GM12878 (cell line): ENCODE measurements around the gene GNA14. TPM values are rescaled to one million over a fixed set of nuclear protein-coding genes. Genes with fewer than 3 reads are reported as not detected.

Experiments used
- ATAC-seq: fragments of 200-7000 bp; cut with Tn5 transposase; 3 replicates; pipeline ENCODE4 v1.9.1; 2020; ENCODE audit warnings: mild to moderate bottlenecking, moderate library complexity
- BruUV-seq: library from RNA; stranded (reverse); fragments of 400-500 nt; replicated peaks from 2 replicates; lab custom pipeline; 2021; lab: Mats Ljungman, UMichigan
- CTCF ChIA-PET: fragments of 300-600 bp; sonication (Branson Sonifier 250); formaldehyde crosslinking; extraction: SDS; loops from one replicate; lab custom pipeline; 2021; ENCODE audit warnings: inconsistent platforms; lab: Yijun Ruan, JAX
- POLR2A ChIA-PET: fragments of 350-600 bp; formaldehyde crosslinking; extraction: SDS; loops from one replicate; lab custom pipeline; 2021; ENCODE audit warnings: inconsistent platforms; lab: Charles Lee
- RAD21 ChIA-PET: fragments of 300-600 bp; sonication (Branson Sonifier 250); formaldehyde crosslinking; loops from one replicate; lab custom pipeline; 2023; ENCODE audit warnings: antibody characterized with exemption; ENCODE audit not compliant: unreplicated experiment; lab: Charles Lee
- SMC1A ChIA-PET: fragments of 300-600 bp; sonication (Branson Sonifier 250); formaldehyde crosslinking; loops from one replicate; lab custom pipeline; 2023; ENCODE audit not compliant: unreplicated experiment, uncharacterized antibody; lab: Charles Lee
- DNase-seq: peaks from one replicate; pipeline ENCODE4 v3.0.0-alpha.2; 2011; ENCODE audit warnings: low read depth, low spot score
- FAIRE-seq: peaks from 3 replicates; lab custom pipeline; 2011; peaks lifted over from hg19 to GRCh38; lab: Jason Lieb, UNC
- H2AFZ ChIP-seq: 2 replicates; pipeline ENCODE4 v1.6.0; 2011; ENCODE audit warnings: low read depth, low read length, control low read depth; ENCODE audit not compliant: control insufficient read depth
- H3K27ac ChIP-seq: 2 replicates; pipeline ENCODE4 v1.5.1; 2011; ENCODE audit warnings: control low read depth; ENCODE audit not compliant: control insufficient read depth, insufficient read depth
- H3K27me3 ChIP-seq, 2 experiments: replicated peaks in 1 of 2; 2 replicates each; pipeline versions ENCODE4 v1.6.0 to v1.6.1; 2011; ENCODE audit warnings: low read length in 1 of 2; ENCODE audit not compliant: control insufficient read depth in 2 of 2, insufficient read depth in 2 of 2
- H3K36me3 ChIP-seq, 2 experiments: 2 replicates each; pipeline ENCODE4 v1.5.1; 2011; ENCODE audit warnings: low read length in 1 of 2; ENCODE audit not compliant: control insufficient read depth in 2 of 2, insufficient read depth in 2 of 2
- H3K4me1 ChIP-seq: 2 replicates; pipeline ENCODE4 v1.6.1; 2011; ENCODE audit warnings: mild to moderate bottlenecking, low read length, moderate library complexity, mixed read lengths; ENCODE audit not compliant: control insufficient read depth, insufficient read depth
- H3K4me2 ChIP-seq: 2 replicates; pipeline ENCODE4 v1.6.0; 2011; ENCODE audit warnings: control low read depth; ENCODE audit not compliant: control insufficient read depth, insufficient read depth
- H3K4me3 ChIP-seq: fragments of 200-600 bp; sonication (generic); 2 replicates; pipeline ENCODE4 v1.5.1; 2016
- H3K79me2 ChIP-seq: 2 replicates; pipeline ENCODE4 v1.6.0; 2011; ENCODE audit warnings: low read length; ENCODE audit not compliant: control insufficient read depth, insufficient read depth
- H3K9ac ChIP-seq: 2 replicates; pipeline ENCODE4 v1.8.0; 2011; ENCODE audit warnings: low read length, control low read depth, mixed read lengths; ENCODE audit not compliant: control insufficient read depth, insufficient read depth
- H3K9me3 ChIP-seq: replicated peaks from 3 replicates; pipeline ENCODE4 v1.5.1; 2011; ENCODE audit warnings: mild to moderate bottlenecking, low read length; ENCODE audit not compliant: control insufficient read depth, insufficient read depth
- H4K20me1 ChIP-seq: 2 replicates; pipeline ENCODE4 v1.6.0; 2011; ENCODE audit not compliant: control insufficient read depth, insufficient read depth
- CBX5 ChIP-seq: sonication (generic); IDR thresholded peaks from 2 replicates; pipeline ENCODE4 v1.6.1; 2016; ENCODE audit warnings: low read depth, moderate library complexity, mild to moderate bottlenecking, inconsistent platforms
- CREB1 ChIP-seq: IDR thresholded peaks from 2 replicates; pipeline ENCODE4 v1.6.1; 2012; ENCODE audit warnings: low read depth, mild to moderate bottlenecking, inconsistent platforms
- E4F1 ChIP-seq: fragments of 450-650 bp; IDR thresholded peaks from 2 replicates; pipeline ENCODE4 v1.6.1; 2018; ENCODE audit warnings: borderline replicate concordance, mild to moderate bottlenecking; ENCODE audit not compliant: partially characterized antibody
- EZH2 ChIP-seq: IDR thresholded peaks from 2 replicates; pipeline ENCODE4 v1.6.1; 2012; ENCODE audit warnings: low read depth, mild to moderate bottlenecking, control low read depth, inconsistent platforms, low read length, borderline replicate concordance; ENCODE audit not compliant: control insufficient read depth
- KDM1A ChIP-seq: fragments of 200-600 bp; sonication (generic); IDR thresholded peaks from 2 replicates; pipeline ENCODE4 v1.6.1; 2016; ENCODE audit warnings: borderline replicate concordance
- PML ChIP-seq: IDR thresholded peaks from 2 replicates; pipeline ENCODE4 v1.6.1; 2012; ENCODE audit warnings: low read length, inconsistent platforms
- RUNX3 ChIP-seq: IDR thresholded peaks from 2 replicates; pipeline ENCODE4 v1.6.1; 2012; ENCODE audit warnings: low read length, inconsistent platforms
- SREBF2 ChIP-seq: IDR thresholded peaks from 2 replicates; pipeline ENCODE4 v1.6.1; 2012; ENCODE audit warnings: mild to moderate bottlenecking, low read length
- ZNF217 ChIP-seq: fragments of 450-650 bp; IDR thresholded peaks from 2 replicates; pipeline ENCODE4 v1.6.1; 2017; ENCODE audit warnings: antibody characterized with exemption, mild to moderate bottlenecking
- WGBS: methylation state at CpG from one replicate; pipeline ENCODE4 v1.1.6; 2016; ENCODE audit warnings: low lambda C conversion rate; ENCODE audit not compliant: insufficient replicate concordance, insufficient coverage; ENCODE audit errors: missing lambda C conversion rate; 5-methylcytosine and 5-hydroxymethylcytosine counted together
- in situ Hi-C: fragments of 300-500 bp; cut with MboI; formaldehyde crosslinking; loops from 9 replicates; pipeline ENCODE4 v1.14.3; 2018; ENCODE audit warnings: mixed read lengths
- intact Hi-C: fragments of 100-400 bp; cut with micrococcal nuclease; formaldehyde crosslinking; loops from one replicate; pipeline ENCODE4 v1.14.2; 2022; ENCODE audit not compliant: unreplicated experiment
- polyA plus RNA-seq, 11 experiments: library from polyadenylated mRNA; depleted of rRNA in 4 of 11; unstranded in 6 of 11; stranded (reverse) in 5 of 11; fragments of >200 nt; fragmentation: Nextera tagmentation in 4 of 11; fragmentation: Illumina TruSeq in 1 of 11; extraction: Ambion mirVana in 4 of 11; extraction: Trizol in 1 of 11; gene quantifications; 1 replicate in 1 of 11; 2 replicates in 10 of 11; pipeline versions ENCODE4 v1.2.1 to v1.2.3, GENCODE V29; 2011 to 2016; ENCODE audit warnings: inconsistent platforms in 2 of 11, missing spikeins in 2 of 11, low read depth in 1 of 11
- total RNA-seq, 4 experiments: library from RNA; depleted of rRNA in 3 of 4; stranded (reverse); fragments of >200 nt in 3 of 4; fragmentation: Illumina TruSeq in 1 of 4; extraction: Trizol in 1 of 4; gene quantifications; 2 replicates each; pipeline versions ENCODE4 v1.2.1 to v1.2.3, GENCODE V29; 2013 to 2021

Gene GNA14
- total and polyA plus RNA-seq, 10 of the 15 experiments (the other 5 are each of a cell fraction or from before 2014, with no cell fraction given) = 0.17 TPM; not detected in 9

GRCh38 chr9:77486968-77487367, 161.2 kb downstream of the GNA14 start:
- no peak for TF ChIP-seq PML
- no peak for TF ChIP-seq SREBF2
- TF ChIP-seq EZH2 = no peak
- TF ChIP-seq CBX5 = no peak
- TF ChIP-seq ZNF217 = no peak
- no peak for TF ChIP-seq CREB1
- TF ChIP-seq KDM1A = no peak
- Histone ChIP-seq H3K4me1 (no peaks in the 10 kb centered on the region), H3K4me2 (no peak overlapping the region), H3K27me3 (no peaks in the 10 kb centered on the region), H3K4me3 (no peak overlapping the region), H3K36me3 (no peaks in the 10 kb centered on the region), H4K20me1 (no peaks in the 10 kb centered on the region), H3K79me2 (no peaks in the 10 kb centered on the region), H3K9me3 (no peaks in the 10 kb centered on the region), H2AFZ (no peak overlapping the region), H3K9ac (no peak overlapping the region), H3K27ac (no peak overlapping the region)
- in situ Hi-C loops = no loop called here
- ChIA-PET CTCF (interaction anchor here (0.7 to 6.0 kb wide), 4 partner anchors 11 to 54 kb away, joined by 3 to 49 read pairs (median 4); no protein-coding TSS in a partner anchor), RAD21 (interaction anchor here (1.2 to 2.1 kb wide), 3 partner anchors 29 to 320 kb away, joined by 5 to 6 read pairs (median 5); no protein-coding TSS in a partner anchor), POLR2A (no interaction called here), SMC1A (interaction anchor here (0.6 to 3.2 kb wide), 4 partner anchors 11 to 973 kb away, joined by 3 to 14 read pairs (median 8); no protein-coding TSS in a partner anchor)
- ATAC-seq = no peak
- intact Hi-C loops = no loop called here
- WGBS = 0% methylated on average over 1 of the region's 1 CpG
- FAIRE-seq = no peak
- no TSS peak for BruUV-seq
- DNase-seq = no peak

GRCh38 chr9:77486463-77486862, 161.7 kb downstream of the GNA14 start:
- ChIA-PET POLR2A (no interaction called here), RAD21 (interaction anchor here (1.2 to 1.6 kb wide), 2 partner anchors 29 to 53 kb away, joined by 5 read pairs; no protein-coding TSS in a partner anchor), SMC1A (interaction anchor here (0.6 to 3.2 kb wide), 5 partner anchors 27 to 973 kb away, joined by 3 to 12 read pairs (median 3); no protein-coding TSS in a partner anchor), CTCF (interaction anchor here (0.8 to 6.0 kb wide), 3 partner anchors 13 to 29 kb away, joined by 3 to 49 read pairs (median 4); no protein-coding TSS in a partner anchor)
- no TSS peak for BruUV-seq
- Histone ChIP-seq H3K4me2 (no peak overlapping the region), H4K20me1 (no peaks in the 10 kb centered on the region), H3K4me3 (no peak overlapping the region), H3K27me3 (no peaks in the 10 kb centered on the region), H3K4me1 (no peaks in the 10 kb centered on the region), H2AFZ (no peak overlapping the region), H3K36me3 (no peaks in the 10 kb centered on the region), H3K79me2 (no peaks in the 10 kb centered on the region), H3K9ac (no peak overlapping the region), H3K27ac (no peak overlapping the region), H3K9me3 (no peaks in the 10 kb centered on the region)
- FAIRE-seq = no peak
- DNase-seq = no peak
- intact Hi-C loops (no loop called here), in situ Hi-C loops (no loop called here)
- TF ChIP-seq RUNX3 = no peak
- TF ChIP-seq E4F1 = no peak
- no peak for ATAC-seq
